Hepatocyte (in vitro differentiated cells): Measurements from ENCODE around the gene ARL15.

Experiments
- CTCF ChIP-seq: fragments of 200-600 bp; sonication (generic); IDR thresholded peaks from 2 replicates; pipeline ENCODE4 v1.5.1; 2016; ENCODE audit warnings: antibody characterized with exemption, mild to moderate bottlenecking; ENCODE audit not compliant: poor library complexity
- EZH2 ChIP-seq: fragments of 200-600 bp; sonication (generic); IDR thresholded peaks from 2 replicates; pipeline ENCODE4 v1.6.1; 2016; ENCODE audit warnings: antibody characterized with exemption, mild to moderate bottlenecking, borderline replicate concordance
- EZH2phosphoT487 ChIP-seq: fragments of 200-600 bp; sonication (generic); IDR thresholded peaks from one replicate; pipeline ENCODE4 v1.6.1; 2018; ENCODE audit warnings: antibody characterized with exemption, mild to moderate bottlenecking, low read depth, moderate library complexity; ENCODE audit not compliant: unreplicated experiment, severe bottlenecking

GRCh38 chr5:54205918-54206317, 104.5 kb downstream of the ARL15 start:
- no peak for TF ChIP-seq CTCF
- TF ChIP-seq EZH2phosphoT487: no peak
- no peak for TF ChIP-seq EZH2
